Measurements from ENCODE around the gene TUBD1.

GRCh38 chr17:59829217-59830006 is 63.3 kb downstream of the TUBD1 start:
- TF ChIP-seq JUND (IDR thresholded peaks at IDR 0.05): peak; percentile 95 to 98
- TF ChIP-seq, protein P1, sequence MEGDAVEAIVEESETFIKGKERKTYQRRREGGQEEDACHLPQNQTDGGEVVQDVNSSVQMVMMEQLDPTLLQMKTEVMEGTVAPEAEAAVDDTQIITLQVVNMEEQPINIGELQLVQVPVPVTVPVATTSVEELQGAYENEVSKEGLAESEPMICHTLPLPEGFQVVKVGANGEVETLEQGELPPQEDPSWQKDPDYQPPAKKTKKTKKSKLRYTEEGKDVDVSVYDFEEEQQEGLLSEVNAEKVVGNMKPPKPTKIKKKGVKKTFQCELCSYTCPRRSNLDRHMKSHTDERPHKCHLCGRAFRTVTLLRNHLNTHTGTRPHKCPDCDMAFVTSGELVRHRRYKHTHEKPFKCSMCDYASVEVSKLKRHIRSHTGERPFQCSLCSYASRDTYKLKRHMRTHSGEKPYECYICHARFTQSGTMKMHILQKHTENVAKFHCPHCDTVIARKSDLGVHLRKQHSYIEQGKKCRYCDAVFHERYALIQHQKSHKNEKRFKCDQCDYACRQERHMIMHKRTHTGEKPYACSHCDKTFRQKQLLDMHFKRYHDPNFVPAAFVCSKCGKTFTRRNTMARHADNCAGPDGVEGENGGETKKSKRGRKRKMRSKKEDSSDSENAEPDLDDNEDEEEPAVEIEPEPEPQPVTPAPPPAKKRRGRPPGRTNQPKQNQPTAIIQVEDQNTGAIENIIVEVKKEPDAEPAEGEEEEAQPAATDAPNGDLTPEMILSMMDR (IDR thresholded peaks at IDR 0.05; ENCODE audit: low read depth, low read length, missing input control): no peak
- TF ChIP-seq, protein P2, sequence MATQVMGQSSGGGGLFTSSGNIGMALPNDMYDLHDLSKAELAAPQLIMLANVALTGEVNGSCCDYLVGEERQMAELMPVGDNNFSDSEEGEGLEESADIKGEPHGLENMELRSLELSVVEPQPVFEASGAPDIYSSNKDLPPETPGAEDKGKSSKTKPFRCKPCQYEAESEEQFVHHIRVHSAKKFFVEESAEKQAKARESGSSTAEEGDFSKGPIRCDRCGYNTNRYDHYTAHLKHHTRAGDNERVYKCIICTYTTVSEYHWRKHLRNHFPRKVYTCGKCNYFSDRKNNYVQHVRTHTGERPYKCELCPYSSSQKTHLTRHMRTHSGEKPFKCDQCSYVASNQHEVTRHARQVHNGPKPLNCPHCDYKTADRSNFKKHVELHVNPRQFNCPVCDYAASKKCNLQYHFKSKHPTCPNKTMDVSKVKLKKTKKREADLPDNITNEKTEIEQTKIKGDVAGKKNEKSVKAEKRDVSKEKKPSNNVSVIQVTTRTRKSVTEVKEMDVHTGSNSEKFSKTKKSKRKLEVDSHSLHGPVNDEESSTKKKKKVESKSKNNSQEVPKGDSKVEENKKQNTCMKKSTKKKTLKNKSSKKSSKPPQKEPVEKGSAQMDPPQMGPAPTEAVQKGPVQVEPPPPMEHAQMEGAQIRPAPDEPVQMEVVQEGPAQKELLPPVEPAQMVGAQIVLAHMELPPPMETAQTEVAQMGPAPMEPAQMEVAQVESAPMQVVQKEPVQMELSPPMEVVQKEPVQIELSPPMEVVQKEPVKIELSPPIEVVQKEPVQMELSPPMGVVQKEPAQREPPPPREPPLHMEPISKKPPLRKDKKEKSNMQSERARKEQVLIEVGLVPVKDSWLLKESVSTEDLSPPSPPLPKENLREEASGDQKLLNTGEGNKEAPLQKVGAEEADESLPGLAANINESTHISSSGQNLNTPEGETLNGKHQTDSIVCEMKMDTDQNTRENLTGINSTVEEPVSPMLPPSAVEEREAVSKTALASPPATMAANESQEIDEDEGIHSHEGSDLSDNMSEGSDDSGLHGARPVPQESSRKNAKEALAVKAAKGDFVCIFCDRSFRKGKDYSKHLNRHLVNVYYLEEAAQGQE (IDR thresholded peaks at IDR 0.05): peak; percentile 76
- peak in 1 of 2 donors; percentile 44 for TF ChIP-seq EGR1 (IDR thresholded peaks at IDR 0.05; ENCODE audit: low read depth in 2 of 2)
- TF ChIP-seq, protein P3, sequence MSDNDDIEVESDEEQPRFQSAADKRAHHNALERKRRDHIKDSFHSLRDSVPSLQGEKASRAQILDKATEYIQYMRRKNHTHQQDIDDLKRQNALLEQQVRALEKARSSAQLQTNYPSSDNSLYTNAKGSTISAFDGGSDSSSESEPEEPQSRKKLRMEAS (IDR thresholded peaks at IDR 0.05): peak; percentile 37
- peak; percentile 69 for TF ChIP-seq NR2F2 (IDR thresholded peaks at IDR 0.05)
- TF ChIP-seq YY1 (IDR thresholded peaks at IDR 0.05): peak; percentile 77
- peak; percentile 68 for TF ChIP-seq HNF4G (IDR thresholded peaks at IDR 0.05)
- TF ChIP-seq SP1 (IDR thresholded peaks at IDR 0.05): peak; percentile 86
- peak in 1 of 2 donors; percentile 55 for TF ChIP-seq RAD21 (IDR thresholded peaks at IDR 0.05)
- peak; percentile 31 to 67 for TF ChIP-seq GABPA (IDR thresholded peaks at IDR 0.05 in 1 of 2, conservative IDR thresholded peaks at IDR 0.05 in 1 of 2)
- TF ChIP-seq, protein P4, sequence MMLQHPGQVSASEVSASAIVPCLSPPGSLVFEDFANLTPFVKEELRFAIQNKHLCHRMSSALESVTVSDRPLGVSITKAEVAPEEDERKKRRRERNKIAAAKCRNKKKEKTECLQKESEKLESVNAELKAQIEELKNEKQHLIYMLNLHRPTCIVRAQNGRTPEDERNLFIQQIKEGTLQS (IDR thresholded peaks at IDR 0.05): peak; percentile 89
- TF ChIP-seq TAF1 (conservative IDR thresholded peaks at IDR 0.05): no peak
- TF ChIP-seq FOXA1 (IDR thresholded peaks at IDR 0.05): no peak

Measured in liver (tissue), 3 donors.